Stimulated activated CD4-positive, alpha-beta T cell treated with anti-CD3 and anti-CD28 coated beads, Interleukin-1b, Interleukin-23, amount 100 ng/mL, for 4 hours (primary cell): ENCODE measurements around the gene REEP3.
"Not testable (repeated sequence)": the region's sequence is repeated elsewhere in the genome, so short reads cannot be mapped to it uniquely, and the experiment has no call there.

Source experiments
- DNase-seq, 2 donors: peaks; one replicate each; pipeline ENCODE4 v3.0.0-alpha.2; 2020; ENCODE audit warnings: low read depth in 2 of 2

REEP3 gene

DNA sequence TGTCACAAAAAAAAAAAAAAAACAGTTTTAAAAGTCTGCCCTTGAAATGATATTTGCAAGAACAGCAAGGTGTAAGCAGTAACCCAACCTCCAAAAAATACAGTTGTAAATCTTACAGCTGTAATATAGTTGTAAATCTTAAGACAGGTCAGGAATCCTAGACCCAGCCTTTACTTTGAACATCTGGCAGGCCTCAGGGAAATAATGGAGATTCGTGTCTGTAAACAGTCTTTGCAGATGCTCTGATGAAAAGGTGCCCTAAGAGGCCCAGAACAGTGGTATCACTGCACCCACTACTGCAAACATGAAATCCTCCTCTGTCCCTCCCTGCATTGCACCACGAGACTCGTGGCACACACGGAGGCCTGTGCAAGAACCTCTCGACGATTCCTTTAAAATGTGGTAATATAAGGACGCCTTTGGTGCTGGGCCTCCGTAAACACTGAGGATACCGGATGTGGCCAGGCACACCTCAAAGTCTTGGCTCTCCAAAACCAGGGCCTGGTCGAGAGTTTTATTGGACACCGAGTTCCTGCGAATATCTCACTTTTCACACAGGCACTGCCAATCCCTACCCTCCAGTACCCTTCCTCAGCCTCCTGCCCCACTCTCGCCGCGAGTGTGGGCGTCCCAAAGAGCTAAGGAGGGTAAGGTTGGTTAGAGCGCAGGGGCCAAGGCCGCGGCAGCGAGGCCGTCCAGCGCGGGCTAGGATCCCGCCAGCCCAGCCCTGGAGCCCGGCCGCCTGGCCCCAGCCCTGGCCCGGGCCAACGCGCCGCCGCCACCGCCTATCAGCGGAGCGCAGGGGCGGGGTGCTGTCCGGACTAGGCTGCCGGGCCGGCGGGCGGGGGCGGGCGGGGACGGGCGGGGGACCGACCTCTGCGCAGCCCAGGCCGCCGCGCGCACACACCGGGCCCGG is at the start of gene REEP3:
Gene REEP3, plus strand, starts transcription at position 902 of the 916 bp plus-strand sequence. CDS start 145 bp downstream, outside the sequence.
- DNase-seq, result peak in 1 of 2 donors; percentile 12

DNA sequence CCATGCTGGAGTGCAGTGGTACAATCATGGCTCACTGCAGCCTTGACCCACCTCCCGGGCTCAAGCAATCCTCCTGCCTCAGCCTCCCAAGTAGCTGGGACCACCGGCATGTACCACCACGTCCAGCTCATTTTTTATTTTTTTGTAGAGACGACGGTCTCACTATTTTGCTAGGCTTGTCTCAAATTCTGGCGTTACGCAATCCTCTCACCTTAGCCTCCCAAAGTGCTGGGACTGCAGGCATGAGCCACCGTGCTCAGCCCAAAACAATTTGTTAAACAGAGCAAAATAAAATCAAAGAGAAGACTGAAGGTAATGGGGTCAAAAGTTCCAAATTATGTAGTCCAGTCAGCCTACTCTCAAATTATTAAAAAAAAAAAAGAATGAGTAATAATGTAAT is 46.7 kb upstream of the REEP3 start:
- DNase-seq, result no peak

GRCh38 chr10:63477927-63478326 is 43.3 kb upstream of the REEP3 start:
- DNase-seq, result no peak

DNA sequence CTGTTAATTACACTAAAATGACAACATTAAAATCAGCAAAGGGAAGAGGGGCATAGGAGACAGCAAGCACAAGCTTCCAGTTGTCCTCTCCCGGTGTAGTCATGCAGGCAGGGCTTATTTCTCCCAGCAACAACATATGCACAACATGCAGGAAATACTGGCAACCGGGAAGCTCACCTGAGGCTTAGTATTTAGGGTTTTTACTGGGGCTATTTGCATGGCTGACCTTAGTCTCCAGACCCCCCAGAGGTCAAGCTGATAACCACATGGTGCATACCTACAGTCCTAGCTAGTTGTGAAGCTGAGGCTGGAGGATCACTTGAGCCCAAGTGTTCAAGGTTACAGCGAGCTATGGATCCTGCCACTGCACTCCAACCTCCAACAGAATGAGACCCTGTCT is 42.6 kb upstream of the REEP3 start:
- no peak for DNase-seq

GRCh38 chr10:63480237-63480636 is 41.0 kb upstream of the REEP3 start:
- no peak for DNase-seq

- DNase-seq, result no peak
Observed at GRCh38 chr10:63481815-63482421, 39.3 kb upstream of the REEP3 start.

DNA sequence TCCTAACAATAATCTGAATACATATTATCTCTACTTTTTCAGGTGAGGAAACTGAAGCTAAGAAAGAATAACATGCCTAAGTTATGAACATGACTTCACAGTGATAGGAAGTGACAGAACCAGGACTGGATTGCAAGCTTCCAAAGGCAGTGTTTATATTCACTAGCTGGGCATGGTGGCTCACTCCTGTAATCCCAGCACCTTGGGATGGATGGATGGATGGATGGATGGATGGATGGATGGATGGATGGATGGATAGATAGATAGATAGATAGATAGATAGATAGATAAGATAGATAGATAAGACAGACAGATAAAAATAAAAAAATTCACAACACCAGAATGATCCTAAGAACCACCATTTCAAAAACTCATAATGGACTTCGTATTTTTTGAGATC is 37.2 kb upstream of the REEP3 start:
- DNase-seq, result no peak

- no peak for DNase-seq
Observed at GRCh38 chr10:63487990-63488389, 33.2 kb upstream of the REEP3 start.

DNA sequence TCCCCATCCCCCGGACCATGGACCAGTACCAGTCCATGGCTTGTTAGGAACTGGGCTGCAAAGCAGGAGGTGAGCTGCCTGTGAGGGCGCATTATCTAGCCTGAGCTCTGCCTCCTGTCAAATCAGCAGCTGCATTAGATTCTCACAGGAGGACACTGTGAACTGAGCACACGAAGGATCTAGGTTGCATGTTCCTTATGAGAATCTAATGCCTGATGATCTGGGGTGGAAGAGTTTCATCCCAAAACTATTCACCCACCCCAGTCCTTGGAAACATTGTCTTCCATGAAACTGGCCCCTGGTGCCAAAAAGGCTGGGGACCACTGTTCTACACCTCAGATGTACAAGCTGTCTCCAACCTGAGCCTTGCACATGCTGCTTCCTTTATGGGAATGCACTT is 31.4 kb upstream of the REEP3 start:
- no peak for DNase-seq

DNA sequence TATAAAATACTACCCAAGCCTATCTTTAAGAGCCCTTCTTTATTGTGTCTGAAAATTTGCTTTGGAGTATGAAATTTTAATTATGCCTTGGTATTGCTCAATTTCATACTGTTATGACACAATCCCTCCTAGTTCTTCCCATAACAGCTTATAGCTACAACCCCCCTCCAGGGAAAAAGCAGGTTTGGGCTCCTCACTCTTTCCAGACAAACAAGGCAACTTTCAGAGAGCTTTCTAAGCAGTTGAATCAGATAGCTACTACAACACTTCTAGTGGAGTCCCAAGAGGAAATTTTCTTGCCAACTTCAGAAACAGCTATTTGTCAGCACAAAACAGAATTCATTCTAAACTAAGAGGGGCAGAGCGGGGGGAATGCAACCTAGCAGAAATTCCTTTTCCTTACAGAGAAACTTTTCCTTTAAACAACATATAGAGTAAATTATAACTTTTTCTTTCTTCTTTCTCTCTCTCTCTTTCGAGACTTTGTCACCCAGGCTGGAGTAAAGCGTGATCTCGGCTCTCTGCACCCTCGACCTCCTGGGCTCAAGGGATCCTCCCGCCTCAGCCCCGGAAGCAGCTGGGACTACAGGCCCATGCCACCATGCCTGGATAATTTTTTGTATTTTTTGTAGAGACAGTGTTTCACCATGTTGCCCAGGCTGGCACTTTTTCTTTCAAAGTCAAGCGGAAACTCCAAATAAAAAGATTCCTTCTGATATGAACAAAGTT is 29.4 kb upstream of the REEP3 start:
- no peak for DNase-seq

GRCh38 chr10:63492317-63492690 is 28.9 kb upstream of the REEP3 start:
- DNase-seq, result not testable (repeated sequence)

DNA sequence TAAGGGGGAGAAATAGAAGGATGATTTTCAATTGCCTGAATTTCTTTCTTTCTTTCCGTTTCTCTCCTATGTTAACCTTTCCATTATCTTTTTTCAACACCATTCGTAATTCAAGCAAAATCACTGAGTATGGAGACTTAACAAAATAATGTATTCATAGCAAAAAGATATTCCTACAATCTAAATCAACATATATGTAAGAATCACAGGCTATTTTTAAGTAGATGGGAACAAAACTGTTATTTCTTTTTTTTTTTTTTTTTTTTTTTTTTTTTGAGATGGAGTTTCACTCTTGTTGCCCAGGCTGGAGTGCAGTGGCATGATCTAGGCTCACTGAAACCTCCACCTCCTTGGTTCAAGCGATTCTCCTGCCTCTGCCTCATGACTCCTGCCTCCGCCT is 28.2 kb upstream of the REEP3 start:
- DNase-seq, result no peak

DNA sequence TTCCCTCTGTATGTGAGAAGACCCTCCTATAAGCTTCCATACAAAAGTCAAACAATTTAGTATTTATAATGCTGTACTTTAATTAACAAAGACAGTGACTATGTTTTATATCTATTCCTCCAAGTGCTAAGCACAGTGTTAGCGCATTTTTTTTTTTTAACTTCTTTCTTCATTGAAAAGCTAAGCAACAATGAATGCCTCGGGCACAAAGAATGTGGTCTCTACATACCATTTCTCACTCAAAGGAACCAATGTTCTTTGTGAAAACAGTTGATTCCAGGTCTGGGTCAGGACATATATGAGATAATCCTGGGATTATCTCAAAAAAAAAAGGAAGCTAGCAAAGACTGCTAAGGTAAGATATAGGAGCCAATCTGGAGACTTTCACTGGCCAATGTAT is 26.2 kb upstream of the REEP3 start:
- no peak for DNase-seq

GRCh38 chr10:63496561-63496960 is 24.6 kb upstream of the REEP3 start:
- DNase-seq, result no peak

GRCh38 chr10:63497321-63497720 is 23.9 kb upstream of the REEP3 start:
- DNase-seq, result no peak

DNA sequence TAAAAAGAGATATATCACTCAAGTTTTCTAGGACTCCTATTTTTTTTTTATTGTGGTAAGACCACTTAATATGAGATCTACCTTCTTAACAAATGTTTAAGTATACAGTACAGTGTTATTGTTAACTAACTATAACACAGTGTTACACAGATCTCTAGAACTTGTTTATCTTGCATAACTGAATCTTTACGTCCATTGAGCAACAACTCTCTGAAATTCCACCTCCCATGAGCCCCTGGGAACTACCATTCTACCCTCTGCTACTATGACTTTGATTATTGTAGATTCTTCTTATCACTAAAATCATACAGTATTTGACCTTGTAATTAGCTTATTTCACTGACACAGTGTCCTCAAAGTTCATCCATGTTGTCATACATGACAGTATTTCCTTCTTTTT is 22.5 kb upstream of the REEP3 start:
- no peak for DNase-seq

- DNase-seq, result not testable (repeated sequence)
Observed at GRCh38 chr10:63500551-63500950, 20.6 kb upstream of the REEP3 start.

GRCh38 chr10:63501954-63502353 is 19.2 kb upstream of the REEP3 start:
- no peak for DNase-seq

DNA sequence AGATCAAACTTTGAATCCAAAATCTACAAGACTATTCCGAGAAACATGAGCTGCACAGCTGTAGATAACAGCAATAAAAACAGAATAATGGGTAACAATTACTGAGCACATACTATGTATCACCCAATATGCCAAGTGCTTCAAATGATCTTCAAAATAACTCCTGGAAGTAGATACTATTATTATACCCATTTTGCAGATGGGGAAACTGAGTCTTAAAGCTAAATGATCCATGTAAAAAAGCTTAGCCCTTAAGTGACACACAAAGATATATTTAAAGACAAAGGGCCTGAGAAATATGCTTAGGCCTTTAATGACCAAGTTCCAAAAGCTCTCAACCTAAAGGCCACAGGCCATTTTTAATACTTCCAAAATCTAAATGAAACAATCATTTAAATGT is 18.4 kb upstream of the REEP3 start:
- no peak for DNase-seq

DNA sequence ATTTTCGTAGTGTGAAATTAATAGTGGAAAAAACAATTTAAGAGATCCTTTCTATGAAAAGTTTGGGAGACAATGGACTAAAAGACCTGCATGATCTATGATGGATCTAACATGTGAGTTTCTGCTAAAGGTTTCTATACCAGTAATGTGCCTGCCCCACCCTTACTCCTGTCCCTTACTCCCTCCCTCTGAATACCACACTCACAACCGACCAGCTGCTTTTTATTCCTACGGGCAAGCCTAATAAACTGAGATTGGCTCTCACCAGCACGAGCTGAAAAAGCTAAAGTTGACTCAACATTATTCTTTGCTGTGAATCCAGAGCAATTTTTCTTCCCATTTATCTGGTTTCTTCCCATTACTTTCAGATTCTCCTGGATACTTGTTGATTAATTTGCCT is 17.8 kb upstream of the REEP3 start:
- DNase-seq, result no peak

GRCh38 chr10:63504145-63504881 is 16.9 kb upstream of the REEP3 start:
- no peak for DNase-seq

GRCh38 chr10:63505562-63505961 is 15.6 kb upstream of the REEP3 start:
- DNase-seq, result no peak
